ENCODE data around the gene CFAP52. TPM values are rescaled to one million over a fixed set of nuclear protein-coding genes. Genes with fewer than 3 reads are reported as not detected.

Gene CFAP52
- total and polyA plus RNA-seq, 2 donors (not counting 3 experiments of a cell fraction or from before 2014, with no cell fraction given) = not detected

- Histone ChIP-seq H4K20me1 (replicated peaks; ENCODE audit: control insufficient read depth, extremely low read depth, insufficient read depth, low read length) (no peaks in the 10 kb centered on the region), H3K79me2 (ENCODE audit: control insufficient read depth, insufficient read depth, low read length) (no peaks in the 10 kb centered on the region), H3K9ac (replicated peaks; ENCODE audit: extremely low read depth, insufficient read depth, low read length) (no peak overlapping the region), H3K4me1 (ENCODE audit: control insufficient read depth, extremely low read depth, insufficient read depth, low read length) (no peaks in the 10 kb centered on the region), H3K27me3 (ENCODE audit: control insufficient read depth in 2 of 2, insufficient read depth in 2 of 2, low read length in 2 of 2) (no peaks in the 10 kb centered on the region), H3K4me3 (replicated peaks in 1 of 3; ENCODE audit: insufficient read depth in 1 of 3, low read depth in 1 of 3, low read length in 3 of 3) (no peak overlapping the region), H2AFZ (ENCODE audit: low read depth, low read length) (no peak overlapping the region), H3K9me3 (replicated peaks; ENCODE audit: control insufficient read depth, insufficient read depth, low read length) (no peaks in the 10 kb centered on the region), H3K4me2 (ENCODE audit: insufficient read depth, low read length) (no peak overlapping the region), H3K27ac (ENCODE audit: insufficient read depth, low read depth, low read length) (no peak overlapping the region), H3K36me3 (ENCODE audit: control insufficient read depth in 2 of 2, extremely low read depth in 1 of 2, insufficient read depth in 2 of 2, low read length in 2 of 2) (no peaks in the 10 kb centered on the region), H3K9me1 (replicated peaks; ENCODE audit: control insufficient read depth, extremely low read depth, insufficient read depth, low read length) (no peaks in the 10 kb centered on the region)
- FAIRE-seq (no peak), DNase-seq (ENCODE audit: low read depth, low spot score) (no peak)
- TF ChIP-seq JUN (IDR thresholded peaks at IDR 0.05; ENCODE audit: borderline replicate concordance, insufficient read depth, insufficient read length, low read depth) = no peak
- TF ChIP-seq CTCF (IDR thresholded peaks at IDR 0.05; ENCODE audit: extremely low read depth in 1 of 2, insufficient read depth in 1 of 2, low read depth in 1 of 2, low read length in 2 of 2) = no peak
- no peak for TF ChIP-seq MAX (IDR thresholded peaks at IDR 0.05; ENCODE audit: insufficient read depth, insufficient read length)
- TF ChIP-seq POLR2A (IDR thresholded peaks at IDR 0.05; ENCODE audit: low read depth, low read length) = no peak
- no peak for TF ChIP-seq MYC (IDR thresholded peaks at IDR 0.05; ENCODE audit: low read depth, low read length)
- no peak for TF ChIP-seq EZH2 (IDR thresholded peaks at IDR 0.05; ENCODE audit: borderline replicate concordance, low read depth, low read length, severe bottlenecking)
- TF ChIP-seq FOS (IDR thresholded peaks at IDR 0.05; ENCODE audit: borderline replicate concordance, insufficient read depth, low read length) = no peak
- no peak for TF ChIP-seq GATA2 (IDR thresholded peaks at IDR 0.05; ENCODE audit: insufficient read depth, insufficient read length, low read depth, low read length)
- TF ChIP-seq POLR2AphosphoS5 (IDR thresholded peaks at IDR 0.05; ENCODE audit: insufficient read depth, low read depth, low read length) = no peak
- intact Hi-C loops (cut with micrococcal nuclease) (loop anchor here (10.0 kb wide), 1 partner anchor 633 kb away; no protein-coding TSS in a partner anchor), dilution Hi-C loops (cut with MboI; ENCODE audit: extremely low pct_ligation_motif_present, low sequenced_read_pairs) (no loop called here)
- ChIA-PET CTCF (interaction anchor here (0.7 to 1.1 kb wide), 2 partner anchors 30 to 530 kb away, joined by 3 read pairs; no protein-coding TSS in a partner anchor), POLR2A (no interaction called here)
- no TSS peak for BruUV-seq (replicated peaks)
These were observed 48.7 kb upstream of the CFAP52 start for GRCh38 chr17:9527788-9528187.

Data from endothelial cell of umbilical vein (primary cell).